ENCODE measurements around the gene ADIPOR2. TPM values are rescaled to one million over a fixed set of nuclear protein-coding genes. Genes with fewer than 3 reads are reported as not detected.

Gene ADIPOR2
- total and polyA plus RNA-seq, 2 donors (not counting 1 experiment from before 2014, with no cell fraction given) = 43.1 to 46.1 TPM

GRCh38 chr12:1776170-1776921, 85.5 kb downstream of the ADIPOR2 start:
- Histone ChIP-seq H3K9me3 (ENCODE audit: control insufficient read depth, insufficient read depth, low read depth, low read length) (no peaks in the 10 kb centered on the region), H2AFZ (ENCODE audit: low read length) (no peak overlapping the region), H3K27ac (ENCODE audit: insufficient read depth, low read length) (no peak overlapping the region), H3K4me1 (ENCODE audit: control insufficient read depth, extremely low read depth, insufficient read depth, low read length) (peaks cover 18% of the 10 kb centered on the region), H4K20me1 (ENCODE audit: control insufficient read depth, extremely low read depth, insufficient read depth, low read length) (no peaks in the 10 kb centered on the region), H3K36me3 (ENCODE audit: control insufficient read depth, insufficient read depth, low read length) (no peaks in the 10 kb centered on the region), H3K27me3 (ENCODE audit: control insufficient read depth, insufficient read depth, low read length) (no peaks in the 10 kb centered on the region), H3K4me3 (replicated peaks in 1 of 4; ENCODE audit: control extremely low read depth in 1 of 4, insufficient read depth in 1 of 4, low read depth in 3 of 4, low read length in 4 of 4) (no peak overlapping the region), H3K9ac (ENCODE audit: insufficient read depth, low read length) (no peak overlapping the region), H3K79me2 (ENCODE audit: control insufficient read depth, insufficient read depth, low read length) (no peaks in the 10 kb centered on the region), H3K4me2 (ENCODE audit: extremely low read depth, insufficient read depth, low read length) (no peak overlapping the region)
- peak in 1 of 2 donors; percentile 84 for DNase-seq (ENCODE audit: low read depth in 2 of 2)
- TF ChIP-seq CTCF (conservative IDR thresholded peaks at IDR 0.05 in 1 of 2, IDR thresholded peaks at IDR 0.05 in 1 of 2; ENCODE audit: low read depth in 1 of 2, low read length in 2 of 2) (no peak), EZH2 (IDR thresholded peaks at IDR 0.05; ENCODE audit: low read length, missing control alignments) (no peak)

GRCh38 chr12:1777798-1778197, 86.9 kb downstream of the ADIPOR2 start:
- Histone ChIP-seq H3K36me3 (ENCODE audit: control insufficient read depth, insufficient read depth, low read length) (no peaks in the 10 kb centered on the region), H3K27ac (ENCODE audit: insufficient read depth, low read length) (peak overlapping the region; percentile 52), H4K20me1 (ENCODE audit: control insufficient read depth, extremely low read depth, insufficient read depth, low read length) (no peaks in the 10 kb centered on the region), H2AFZ (ENCODE audit: low read length) (no peak overlapping the region), H3K4me1 (ENCODE audit: control insufficient read depth, extremely low read depth, insufficient read depth, low read length) (peaks cover 23% of the 10 kb centered on the region), H3K9me3 (ENCODE audit: control insufficient read depth, insufficient read depth, low read depth, low read length) (no peaks in the 10 kb centered on the region), H3K4me3 (replicated peaks in 1 of 4; ENCODE audit: control extremely low read depth in 1 of 4, insufficient read depth in 1 of 4, low read depth in 3 of 4, low read length in 4 of 4) (no peak overlapping the region), H3K9ac (ENCODE audit: insufficient read depth, low read length) (no peak overlapping the region), H3K79me2 (ENCODE audit: control insufficient read depth, insufficient read depth, low read length) (no peaks in the 10 kb centered on the region), H3K4me2 (ENCODE audit: extremely low read depth, insufficient read depth, low read length) (peak overlapping the region; percentile 55), H3K27me3 (ENCODE audit: control insufficient read depth, insufficient read depth, low read length) (no peaks in the 10 kb centered on the region)
- no peak for TF ChIP-seq EZH2 (IDR thresholded peaks at IDR 0.05; ENCODE audit: low read length, missing control alignments)
- no peak for TF ChIP-seq CTCF (conservative IDR thresholded peaks at IDR 0.05 in 1 of 2, IDR thresholded peaks at IDR 0.05 in 1 of 2; ENCODE audit: low read depth in 1 of 2, low read length in 2 of 2)
- DNase-seq (ENCODE audit: low read depth in 2 of 2) = peak; percentile 73 to 88

- Histone ChIP-seq H4K20me1 (ENCODE audit: control insufficient read depth, extremely low read depth, insufficient read depth, low read length) (no peaks in the 10 kb centered on the region), H2AFZ (ENCODE audit: low read length) (no peak overlapping the region), H3K9me3 (ENCODE audit: control insufficient read depth, insufficient read depth, low read depth, low read length) (no peaks in the 10 kb centered on the region), H3K4me3 (replicated peaks in 1 of 4; ENCODE audit: control extremely low read depth in 1 of 4, insufficient read depth in 1 of 4, low read depth in 3 of 4, low read length in 4 of 4) (no peak overlapping the region), H3K4me1 (ENCODE audit: control insufficient read depth, extremely low read depth, insufficient read depth, low read length) (peaks cover 23% of the 10 kb centered on the region), H3K79me2 (ENCODE audit: control insufficient read depth, insufficient read depth, low read length) (no peaks in the 10 kb centered on the region), H3K27me3 (ENCODE audit: control insufficient read depth, insufficient read depth, low read length) (no peaks in the 10 kb centered on the region), H3K27ac (ENCODE audit: insufficient read depth, low read length) (no peak overlapping the region), H3K9ac (ENCODE audit: insufficient read depth, low read length) (no peak overlapping the region), H3K36me3 (ENCODE audit: control insufficient read depth, insufficient read depth, low read length) (no peaks in the 10 kb centered on the region), H3K4me2 (ENCODE audit: extremely low read depth, insufficient read depth, low read length) (no peak overlapping the region)
- no peak for TF ChIP-seq CTCF (conservative IDR thresholded peaks at IDR 0.05 in 1 of 2, IDR thresholded peaks at IDR 0.05 in 1 of 2; ENCODE audit: low read depth in 1 of 2, low read length in 2 of 2)
- TF ChIP-seq EZH2 (IDR thresholded peaks at IDR 0.05; ENCODE audit: low read length, missing control alignments) = no peak
- DNase-seq (ENCODE audit: low read depth in 2 of 2) = no peak
Observed at GRCh38 chr12:1778911-1779310, 88.0 kb downstream of the ADIPOR2 start.

Data from fibroblast of lung (primary cell).